SW480 (cell line): ENCODE data around the gene ADD2.
"Not testable (repeated sequence)": the region's sequence is repeated elsewhere in the genome, so short reads cannot be mapped to it uniquely, and the experiment has no call there.

Experiments
- DNase-seq: peaks from one replicate; pipeline ENCODE4 v3.0.0-alpha.2; 2016; ENCODE audit warnings: low spot score

ADD2 gene

DNA sequence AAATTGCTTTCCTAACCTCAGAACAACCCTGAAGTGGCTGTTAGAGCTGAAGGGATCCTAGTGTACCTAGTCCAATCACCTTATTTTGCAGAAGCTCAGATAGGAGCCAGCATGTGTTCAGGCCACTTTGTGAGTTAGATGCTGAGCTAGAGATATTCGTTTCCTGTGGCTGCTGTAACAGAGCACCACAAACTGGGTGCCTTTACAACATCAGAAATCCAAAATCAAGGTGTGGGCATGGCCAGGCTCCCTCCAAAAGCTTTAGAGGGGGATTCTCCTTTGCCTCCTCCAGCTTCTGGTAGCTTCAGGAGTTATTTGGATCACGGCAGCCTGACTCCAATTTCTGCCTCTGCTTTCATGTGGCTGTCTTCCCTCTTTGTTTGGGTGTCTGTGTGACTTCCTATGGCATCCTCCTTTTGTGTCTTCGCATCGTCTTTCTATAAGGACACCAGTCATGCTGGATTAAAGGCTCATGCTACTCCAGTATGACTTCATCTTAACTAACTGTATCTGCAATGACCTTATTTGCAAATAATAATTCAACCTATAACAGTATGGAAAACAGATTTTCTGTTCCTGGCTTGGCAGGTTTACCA is 128.1 kb downstream of the ADD2 start:
- no peak for DNase-seq

DNA sequence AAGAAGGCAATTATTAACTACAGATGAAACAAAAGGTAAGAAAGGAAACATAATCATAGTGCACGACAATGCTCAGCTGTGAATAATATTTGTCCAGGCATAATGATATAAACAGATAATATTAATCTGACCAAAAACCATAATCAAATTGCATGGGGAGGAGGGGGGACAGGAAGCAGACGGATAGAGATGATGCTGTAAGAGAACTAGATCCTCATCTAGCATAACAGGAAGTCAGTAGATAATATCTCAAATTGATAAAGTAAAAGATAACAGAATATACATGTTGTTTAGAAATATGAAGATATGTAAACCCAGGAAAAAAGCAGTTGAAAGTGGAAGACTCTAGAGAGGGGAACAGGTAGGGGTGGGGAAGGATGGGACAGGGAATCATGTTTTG is 129.4 kb downstream of the ADD2 start:
- DNase-seq, result no peak

DNA sequence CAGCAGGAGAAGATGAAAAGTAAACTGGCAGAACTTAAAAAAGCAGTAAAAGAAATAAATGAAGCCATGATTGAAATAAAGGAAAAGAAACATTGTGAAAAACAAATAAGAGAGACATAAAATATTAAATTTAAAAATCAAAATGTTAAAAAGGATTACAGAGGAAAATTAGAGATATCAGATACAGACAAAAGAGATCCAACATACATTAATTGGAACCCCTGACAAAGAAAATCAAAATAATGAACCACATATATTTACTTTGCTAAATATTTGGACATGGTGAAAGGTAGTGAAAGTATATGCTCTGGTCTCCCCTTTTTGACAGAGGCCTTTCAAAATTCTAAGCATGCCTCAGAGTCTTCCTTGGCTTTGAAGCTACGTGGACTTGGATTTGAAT is 134.5 kb downstream of the ADD2 start:
- no peak for DNase-seq

DNA sequence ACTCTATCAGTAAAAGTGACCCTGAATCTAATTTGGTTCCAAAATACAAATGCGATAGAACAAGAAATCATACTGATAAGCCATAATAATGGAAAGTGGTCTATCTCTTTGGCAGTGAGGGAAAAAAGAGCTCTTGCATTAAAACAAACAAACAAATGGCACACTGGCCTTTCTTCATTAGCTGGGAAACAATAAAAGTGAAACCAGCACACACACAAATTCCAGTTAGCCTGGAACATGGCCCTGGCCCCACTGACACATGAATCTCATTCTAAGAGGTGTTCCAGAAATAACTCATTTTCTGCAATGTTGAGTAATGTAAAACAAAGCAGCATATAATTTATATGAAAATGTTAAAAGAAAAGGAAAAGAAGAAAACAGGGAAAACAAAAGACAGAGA is 135.0 kb downstream of the ADD2 start:
- DNase-seq, result no peak

DNA sequence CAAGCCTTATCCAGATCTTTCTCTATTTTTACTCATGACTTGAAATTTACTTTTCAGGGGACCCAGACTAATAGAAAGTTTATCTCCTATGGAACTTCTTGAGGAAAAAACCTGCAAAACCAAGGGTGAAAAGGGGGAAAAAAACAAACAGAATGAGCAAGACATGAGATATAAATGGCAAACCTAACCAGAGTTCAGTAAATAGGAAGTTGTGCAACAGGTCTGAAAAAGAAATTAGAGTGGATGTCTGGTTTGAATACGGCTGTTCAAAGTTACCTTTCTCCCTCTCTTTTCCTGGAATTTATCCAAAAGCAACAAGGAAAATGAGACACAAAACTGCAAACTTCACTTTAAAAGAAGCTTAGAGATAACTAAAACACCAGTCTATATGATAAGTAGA is 135.6 kb downstream of the ADD2 start:
- DNase-seq, result no peak

DNA sequence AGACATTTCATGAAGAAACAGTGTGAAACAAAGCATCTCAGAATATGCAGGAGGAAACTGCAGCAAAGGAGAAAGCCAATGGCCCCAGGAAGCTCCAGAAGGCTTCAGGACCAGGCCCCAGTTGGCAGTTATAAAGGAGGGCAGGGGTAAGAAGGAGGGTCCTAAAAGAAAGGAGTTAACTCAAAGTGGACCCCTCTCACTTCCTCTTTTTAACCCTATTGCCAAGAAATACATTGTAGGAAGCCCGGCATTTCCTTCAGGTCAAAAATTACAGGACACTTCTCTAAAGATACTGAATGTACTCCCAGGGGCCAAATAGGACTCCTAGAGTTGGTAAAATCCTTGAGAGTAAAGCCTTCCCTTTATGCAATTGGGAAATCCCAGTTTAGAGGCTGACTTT is 137.2 kb downstream of the ADD2 start:
- DNase-seq, result no peak

DNA sequence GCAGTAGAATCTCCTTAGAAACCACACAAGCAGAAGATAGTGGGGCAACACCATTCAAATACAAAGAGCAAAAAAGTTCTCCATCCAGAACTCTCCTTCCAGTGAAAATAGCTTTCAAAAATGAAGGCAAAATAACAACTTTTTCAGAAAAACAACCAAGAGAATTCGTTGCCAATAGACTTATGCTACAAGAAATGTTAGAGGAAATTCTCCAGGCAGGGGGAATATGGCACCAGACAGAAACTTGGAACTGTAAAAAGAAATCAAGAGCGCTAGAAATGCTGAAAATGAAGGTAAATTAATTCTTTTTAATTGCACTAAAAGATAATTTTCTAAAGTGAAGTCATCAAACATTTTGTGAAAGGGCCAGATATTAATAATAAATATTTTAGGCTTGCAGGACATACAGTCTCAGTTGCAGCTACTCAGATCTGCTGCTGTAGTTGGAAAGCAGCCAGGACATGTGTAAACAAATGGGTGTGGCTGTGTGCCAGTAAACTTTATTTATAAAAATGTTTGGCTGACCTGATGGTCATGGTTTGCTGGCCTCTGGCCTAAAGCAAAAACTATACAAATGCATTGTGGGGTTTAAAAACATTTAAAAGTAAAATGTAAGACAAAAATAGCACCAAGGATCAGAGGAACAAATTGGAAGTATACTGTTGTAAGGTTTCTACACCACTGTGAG is 140.6 kb downstream of the ADD2 start:
- DNase-seq, result peak; percentile 59

DNA sequence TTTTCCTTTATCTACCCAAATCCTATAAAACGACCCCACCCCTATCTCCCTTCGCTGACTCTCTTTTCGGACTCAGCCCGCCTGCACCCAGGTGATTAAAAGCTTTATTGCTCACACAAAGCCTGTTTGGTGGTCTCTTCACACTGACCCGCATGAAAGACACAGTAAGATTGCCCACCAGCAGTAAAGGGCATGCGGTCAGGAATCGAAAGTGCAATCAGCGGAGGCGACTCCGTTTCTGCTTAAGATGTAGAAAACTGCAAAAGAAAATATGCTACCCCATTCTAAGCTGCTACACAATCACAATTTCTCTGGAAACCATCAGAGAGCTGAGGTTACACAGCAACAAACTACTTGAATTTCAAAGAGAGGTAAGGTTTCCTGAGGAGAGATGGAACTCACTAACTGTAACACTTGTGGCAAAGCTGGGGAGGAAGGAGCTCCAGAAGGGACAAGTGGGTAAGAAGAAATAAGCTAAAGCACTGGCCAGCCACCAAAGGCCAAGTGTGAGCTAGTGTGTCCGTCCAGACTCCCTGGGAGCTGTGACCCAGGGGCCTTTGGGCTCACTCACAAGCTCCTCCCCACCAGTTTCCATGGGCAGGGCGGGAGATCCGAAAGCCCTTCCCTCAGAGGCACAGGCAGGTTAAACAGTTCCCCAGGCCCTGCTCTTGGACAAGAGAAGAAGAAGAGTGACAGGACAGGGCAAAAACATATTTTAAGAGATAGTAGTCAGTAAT is 141.6 kb downstream of the ADD2 start:
- DNase-seq, result no peak

DNA sequence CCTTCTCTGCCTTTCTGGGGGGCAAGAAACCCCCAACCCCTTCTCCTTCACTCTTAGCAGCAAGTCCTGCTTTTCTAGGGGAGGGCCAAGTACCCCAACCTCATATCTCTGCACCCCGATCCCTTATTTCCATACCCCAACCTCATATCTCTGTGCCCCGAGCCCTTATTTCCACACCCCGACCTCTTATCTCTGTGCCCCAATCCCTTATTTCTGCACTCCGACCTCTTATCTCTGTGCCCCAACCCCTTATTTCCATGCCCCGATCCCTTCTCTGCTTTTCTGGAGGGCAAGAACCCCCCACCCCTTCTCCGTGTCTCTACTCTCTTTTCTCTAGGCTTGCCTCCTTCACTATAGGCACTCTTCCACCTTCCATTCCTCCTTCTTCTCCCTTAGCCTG is 146.5 kb downstream of the ADD2 start:
- DNase-seq, result not testable (repeated sequence)

DNA sequence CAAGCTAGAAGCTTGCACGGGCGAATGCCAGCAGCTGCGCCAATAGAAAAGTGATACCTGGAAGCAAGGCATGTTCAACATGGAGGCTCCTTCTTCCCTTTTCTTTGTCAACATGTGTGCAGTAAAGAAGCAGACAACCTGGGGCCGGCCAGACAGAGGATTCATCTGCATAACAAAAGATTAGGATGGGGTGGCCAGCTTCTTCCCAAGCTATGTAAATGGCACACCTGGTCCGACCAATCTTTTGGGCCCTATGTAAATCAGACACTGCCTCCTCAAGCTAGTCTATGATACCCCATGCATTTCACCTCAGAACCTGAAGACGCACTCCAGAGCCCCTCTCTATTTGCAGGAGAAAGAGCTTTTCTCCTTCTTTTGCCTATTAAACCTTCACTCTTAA is 148.0 kb downstream of the ADD2 start:
- DNase-seq, result no peak

DNA sequence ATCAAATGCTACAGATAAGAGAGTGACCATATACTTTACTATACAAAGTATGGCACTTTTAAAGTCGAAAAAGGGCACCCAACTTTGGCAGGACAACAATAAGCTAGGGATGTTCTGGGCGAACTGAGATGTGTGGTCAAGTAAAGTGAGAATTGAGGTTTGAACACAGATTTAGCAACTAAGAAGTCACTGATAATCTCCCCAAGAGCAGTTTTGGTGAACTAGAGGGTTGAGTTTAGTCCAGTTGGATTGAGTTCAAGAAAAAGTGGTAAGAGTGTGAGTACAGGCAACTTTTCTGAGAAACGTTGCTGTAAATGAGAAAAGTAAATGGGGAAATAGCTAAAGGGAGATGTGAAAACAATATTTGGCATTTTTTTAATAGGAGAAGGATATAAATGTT is 148.8 kb downstream of the ADD2 start:
- no peak for DNase-seq

DNA sequence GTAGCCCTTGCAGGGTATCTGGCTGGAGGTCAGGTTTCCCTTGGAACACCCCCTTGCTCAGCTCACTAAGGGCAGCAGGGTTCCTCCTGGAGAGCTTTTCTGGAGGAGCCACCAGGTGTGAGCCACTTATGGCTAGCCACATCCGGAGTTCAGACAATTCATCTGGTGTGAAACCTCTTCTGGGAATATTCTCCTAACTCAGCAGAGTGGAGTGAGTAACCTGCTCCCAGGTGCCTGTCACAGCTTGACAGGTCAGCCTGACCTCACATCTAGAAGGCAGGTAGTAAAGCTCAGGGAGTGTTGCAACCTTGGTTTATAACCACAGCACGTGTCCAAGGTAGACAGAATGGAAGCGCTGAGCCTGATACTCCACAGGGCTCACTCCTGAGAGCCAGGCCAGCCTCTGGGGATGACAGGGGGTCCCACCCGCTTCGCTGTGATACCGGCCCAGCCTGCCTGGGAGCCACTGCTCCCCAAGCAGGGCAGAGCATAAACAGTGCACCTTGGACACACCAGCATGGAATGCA is 151.8 kb downstream of the ADD2 start:
- peak; percentile 89 for DNase-seq

DNA sequence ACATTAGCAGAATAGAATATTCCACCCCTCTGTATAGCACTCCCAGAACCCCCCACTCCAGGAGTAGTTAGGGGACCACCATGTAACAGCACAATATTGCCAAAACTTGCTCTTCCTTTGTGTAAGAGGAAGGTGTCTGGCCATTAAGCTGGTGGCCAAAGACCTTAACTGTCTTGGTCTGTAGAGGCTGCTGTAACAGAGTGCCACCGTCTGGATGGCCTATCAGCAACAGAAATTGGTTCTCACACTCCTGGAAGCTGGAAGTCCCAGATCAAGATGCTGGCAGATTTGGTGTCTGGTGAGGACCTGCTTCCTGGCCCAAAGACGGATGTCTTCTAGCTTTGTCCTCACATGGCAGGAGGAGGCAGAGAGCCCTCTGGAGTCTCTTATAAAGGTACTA is 152.8 kb downstream of the ADD2 start:
- DNase-seq, result peak; percentile 24

DNA sequence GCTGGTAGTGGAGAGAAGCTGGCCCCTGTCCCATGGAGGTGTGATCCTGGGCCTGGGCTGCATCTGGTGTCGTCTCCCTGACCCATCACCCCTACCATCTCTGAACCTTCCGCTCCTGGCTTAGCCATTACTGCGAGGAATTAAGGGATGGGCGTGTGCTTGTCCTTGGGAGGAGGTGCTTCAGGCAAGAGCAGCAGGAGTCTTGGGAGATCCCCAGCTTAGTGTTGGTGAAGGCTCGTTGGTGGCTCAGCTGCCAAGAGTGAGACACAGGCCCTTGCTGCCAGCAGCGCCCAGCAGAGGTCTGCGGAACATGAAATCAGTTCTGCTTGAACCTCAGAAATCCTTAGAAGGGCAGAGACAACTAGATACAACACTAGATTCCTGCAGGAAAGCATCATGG is 154.5 kb downstream of the ADD2 start:
- no peak for DNase-seq

DNA sequence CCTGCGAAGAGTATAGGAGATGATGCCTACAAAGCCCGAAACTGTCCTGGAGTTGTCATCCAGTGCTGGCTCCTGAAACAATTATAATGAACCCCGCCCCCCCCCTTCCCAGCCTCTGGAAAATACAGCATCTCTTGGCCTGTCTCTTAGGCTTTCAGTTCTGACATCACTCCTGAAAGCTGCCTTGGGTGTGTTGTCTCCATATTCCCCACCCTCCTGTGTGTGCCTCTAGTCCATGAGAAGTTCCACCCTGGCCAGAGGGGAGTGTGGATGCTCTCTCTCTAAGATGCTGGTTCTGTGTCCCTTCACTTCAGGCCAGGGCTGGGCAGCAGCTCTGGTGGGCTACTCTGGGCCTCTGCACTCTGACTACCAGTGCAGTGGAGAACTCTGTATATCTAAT is 155.4 kb downstream of the ADD2 start:
- no peak for DNase-seq

DNA sequence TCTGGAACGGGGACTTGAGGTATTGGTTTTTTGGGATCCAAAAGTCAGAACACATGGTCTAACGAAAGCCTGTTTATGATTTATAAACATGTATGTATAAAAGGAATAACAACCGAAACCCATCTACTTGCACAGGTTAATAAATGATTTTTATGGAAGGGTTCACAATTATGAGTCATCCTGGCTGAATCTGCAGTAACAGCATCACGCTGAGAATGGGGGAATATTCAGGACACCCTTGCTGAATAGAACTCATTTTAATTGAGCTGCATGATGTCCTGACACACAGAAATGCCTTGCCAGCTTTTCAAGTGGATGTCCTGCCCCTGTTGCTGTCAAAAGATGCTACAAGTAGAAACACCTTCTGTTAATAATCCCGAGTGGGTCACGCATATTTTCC is 159.6 kb downstream of the ADD2 start:
- peak; percentile 44 for DNase-seq

DNA sequence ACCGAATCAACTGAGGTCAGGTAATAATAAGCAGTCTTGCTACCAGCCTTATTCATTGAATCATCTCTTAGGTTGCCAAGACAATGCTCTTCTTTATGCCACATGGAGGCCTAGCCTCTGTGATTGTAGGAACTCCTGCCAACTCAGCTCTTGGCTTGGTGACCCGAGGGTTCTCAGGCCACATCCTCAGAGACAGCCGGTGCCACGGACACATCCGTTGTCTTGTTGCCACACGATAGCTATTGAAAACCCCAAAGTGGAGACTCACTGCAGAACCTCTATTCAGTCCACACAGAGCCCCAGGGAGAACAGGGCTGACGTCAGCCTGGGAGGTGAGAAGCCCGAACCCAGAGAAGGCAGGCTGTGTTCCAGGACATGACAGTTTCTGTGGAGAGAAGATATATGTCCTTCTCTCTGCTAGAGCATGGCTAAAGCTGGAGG is 160.9 kb downstream of the ADD2 start:
- no peak for DNase-seq
